Peyer's patch (tissue), 4 donors: ENCODE measurements around the gene RUVBL1.

Experiments
- CTCF ChIP-seq, 6 experiments: fragments of 450-650 bp in 4 of 6; fragments of 200-600 bp in 2 of 6; sonication (generic) in 1 of 6; IDR thresholded peaks; one replicate each; pipeline ENCODE4 v1.5.1; 2017 to 2019; ENCODE audit warnings: antibody characterized with exemption in 6 of 6, mild to moderate bottlenecking in 3 of 6, moderate library complexity in 1 of 6
- POLR2A ChIP-seq, 2 donors: fragments of 450-650 bp; IDR thresholded peaks; one replicate each; pipeline ENCODE4 v1.5.1; 2017; ENCODE audit warnings: antibody characterized with exemption in 2 of 2, mild to moderate bottlenecking in 2 of 2, moderate library complexity in 2 of 2

DNA sequence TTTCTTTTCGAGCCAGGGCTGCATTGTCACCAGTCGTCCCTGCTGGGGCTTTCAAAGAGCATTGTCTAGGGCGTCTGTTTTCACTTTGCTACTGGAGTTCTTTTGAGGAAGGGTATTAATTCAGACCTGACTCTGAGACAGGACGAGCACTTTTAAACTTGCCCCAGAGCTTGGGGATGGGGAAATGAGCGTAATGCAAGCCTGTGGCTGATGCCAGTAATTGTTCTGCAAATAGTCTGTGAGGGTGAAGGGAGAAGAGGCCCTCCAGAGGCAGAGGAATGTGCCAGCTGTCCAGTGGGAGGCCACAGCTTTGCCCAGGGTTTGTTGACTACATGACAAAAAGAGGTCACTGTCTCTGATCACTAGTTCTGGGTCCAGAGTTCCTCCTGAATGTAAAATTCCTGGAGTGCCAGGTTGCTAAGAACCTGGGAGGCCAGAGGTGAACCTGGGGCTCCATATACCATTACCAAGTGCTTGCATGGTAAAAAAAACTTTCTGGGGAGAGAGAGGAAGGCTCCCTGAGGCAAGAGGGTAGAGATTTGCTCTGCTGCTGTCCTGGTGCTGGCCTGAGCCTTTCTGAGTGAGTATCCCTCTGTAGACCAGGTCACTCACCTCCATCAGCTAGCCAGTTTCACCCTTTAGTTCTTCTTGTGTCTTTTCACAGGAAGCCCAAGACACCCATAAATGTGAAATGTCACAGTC is 44.5 kb upstream of the RUVBL1 start:
- TF ChIP-seq CTCF (IDR thresholded peaks at IDR 0.05) (no peak), POLR2A (IDR thresholded peaks at IDR 0.05) (no peak)
